ENCODE measurements around the gene RNF223. TPM values are rescaled to one million over a fixed set of nuclear protein-coding genes. Genes with fewer than 3 reads are reported as not detected.

RNF223 gene
- total and polyA plus RNA-seq, 2 donors (not counting 3 experiments of a cell fraction or from before 2014, with no cell fraction given) = not detected

GRCh38 chr1:1122078-1122811, 48.1 kb upstream of the RNF223 start:
- FAIRE-seq (peak; percentile 66), DNase-seq (ENCODE audit: low read depth, low spot score) (peak; percentile 57)
- H3K4me3 ChIP-seq (replicated peaks in 1 of 3; ENCODE audit: insufficient read depth in 1 of 3, low read depth in 1 of 3, low read length in 3 of 3) = peak overlapping the region in 1 of 3 experiments; percentile 6
- ChIA-PET POLR2A (interaction anchor here (1.5 kb wide), 1 partner anchor 170 kb away, joined by 4 read pairs; no protein-coding TSS in a partner anchor), CTCF (interaction anchor here (0.6 to 6.9 kb wide), 46 partner anchors 8 to 383 kb away, joined by 3 to 286 read pairs (median 5); partner anchors contain the start of genes B3GALT6, SDF4, TNFRSF4 and TTLL10)
- TF ChIP-seq, protein P1, sequence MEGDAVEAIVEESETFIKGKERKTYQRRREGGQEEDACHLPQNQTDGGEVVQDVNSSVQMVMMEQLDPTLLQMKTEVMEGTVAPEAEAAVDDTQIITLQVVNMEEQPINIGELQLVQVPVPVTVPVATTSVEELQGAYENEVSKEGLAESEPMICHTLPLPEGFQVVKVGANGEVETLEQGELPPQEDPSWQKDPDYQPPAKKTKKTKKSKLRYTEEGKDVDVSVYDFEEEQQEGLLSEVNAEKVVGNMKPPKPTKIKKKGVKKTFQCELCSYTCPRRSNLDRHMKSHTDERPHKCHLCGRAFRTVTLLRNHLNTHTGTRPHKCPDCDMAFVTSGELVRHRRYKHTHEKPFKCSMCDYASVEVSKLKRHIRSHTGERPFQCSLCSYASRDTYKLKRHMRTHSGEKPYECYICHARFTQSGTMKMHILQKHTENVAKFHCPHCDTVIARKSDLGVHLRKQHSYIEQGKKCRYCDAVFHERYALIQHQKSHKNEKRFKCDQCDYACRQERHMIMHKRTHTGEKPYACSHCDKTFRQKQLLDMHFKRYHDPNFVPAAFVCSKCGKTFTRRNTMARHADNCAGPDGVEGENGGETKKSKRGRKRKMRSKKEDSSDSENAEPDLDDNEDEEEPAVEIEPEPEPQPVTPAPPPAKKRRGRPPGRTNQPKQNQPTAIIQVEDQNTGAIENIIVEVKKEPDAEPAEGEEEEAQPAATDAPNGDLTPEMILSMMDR (IDR thresholded peaks at IDR 0.05; ENCODE audit: extremely low read depth in 1 of 2, insufficient read depth in 1 of 2, low read depth in 1 of 2, low read length in 2 of 2) = peak; percentile 80 to 98
- no peak for TF ChIP-seq FOS (IDR thresholded peaks at IDR 0.05; ENCODE audit: borderline replicate concordance, insufficient read depth, low read length)
- H3K9me3 ChIP-seq (replicated peaks; ENCODE audit: control insufficient read depth, insufficient read depth, low read length) = no peaks in the 10 kb centered on the region
- dilution Hi-C loops (cut with MboI; ENCODE audit: extremely low pct_ligation_motif_present, low sequenced_read_pairs) = no loop called here
- intact Hi-C loops (cut with micrococcal nuclease) = loop anchor here (1.0 to 5.0 kb wide), 7 partner anchors 35 to 185 kb away; partner anchors contain the start of genes ACAP3, C1QTNF12 and PUSL1
- no peaks in the 10 kb centered on the region for H3K9me1 ChIP-seq (replicated peaks; ENCODE audit: control insufficient read depth, extremely low read depth, insufficient read depth, low read length)
- no peaks in the 10 kb centered on the region for H4K20me1 ChIP-seq (replicated peaks; ENCODE audit: control insufficient read depth, extremely low read depth, insufficient read depth, low read length)
- H3K79me2 ChIP-seq (ENCODE audit: control insufficient read depth, insufficient read depth, low read length) = no peaks in the 10 kb centered on the region
- H2AFZ ChIP-seq (ENCODE audit: low read depth, low read length) = peak overlapping the region; percentile 75
- peaks cover 0 to 2% of the 10 kb centered on the region in 2 experiments for H3K27me3 ChIP-seq (ENCODE audit: control insufficient read depth in 2 of 2, insufficient read depth in 2 of 2, low read length in 2 of 2)
- no peak overlapping the region for H3K9ac ChIP-seq (replicated peaks; ENCODE audit: extremely low read depth, insufficient read depth, low read length)
- H3K27ac ChIP-seq (ENCODE audit: insufficient read depth, low read depth, low read length) = no peak overlapping the region
- H3K36me3 ChIP-seq (ENCODE audit: control insufficient read depth in 2 of 2, extremely low read depth in 1 of 2, insufficient read depth in 2 of 2, low read length in 2 of 2) = no peaks in the 10 kb centered on the region
- BruUV-seq (replicated peaks) = no TSS peak
- H3K4me2 ChIP-seq (ENCODE audit: insufficient read depth, low read length) = no peak overlapping the region
- no peaks in the 10 kb centered on the region for H3K4me1 ChIP-seq (ENCODE audit: control insufficient read depth, extremely low read depth, insufficient read depth, low read length)

GRCh38 chr1:1121611-1122077, 47.5 kb upstream of the RNF223 start:
- Histone ChIP-seq H3K9me1 (replicated peaks; ENCODE audit: control insufficient read depth, extremely low read depth, insufficient read depth, low read length) (no peaks in the 10 kb centered on the region), H3K4me3 (replicated peaks in 1 of 3; ENCODE audit: insufficient read depth in 1 of 3, low read depth in 1 of 3, low read length in 3 of 3) (no peak overlapping the region), H3K4me2 (ENCODE audit: insufficient read depth, low read length) (no peak overlapping the region), H4K20me1 (replicated peaks; ENCODE audit: control insufficient read depth, extremely low read depth, insufficient read depth, low read length) (no peaks in the 10 kb centered on the region), H3K4me1 (ENCODE audit: control insufficient read depth, extremely low read depth, insufficient read depth, low read length) (no peaks in the 10 kb centered on the region), H3K79me2 (ENCODE audit: control insufficient read depth, insufficient read depth, low read length) (no peaks in the 10 kb centered on the region), H3K27ac (ENCODE audit: insufficient read depth, low read depth, low read length) (no peak overlapping the region), H3K36me3 (ENCODE audit: control insufficient read depth in 2 of 2, extremely low read depth in 1 of 2, insufficient read depth in 2 of 2, low read length in 2 of 2) (no peaks in the 10 kb centered on the region), H3K9ac (replicated peaks; ENCODE audit: extremely low read depth, insufficient read depth, low read length) (no peak overlapping the region), H2AFZ (ENCODE audit: low read depth, low read length) (no peak overlapping the region), H3K9me3 (replicated peaks; ENCODE audit: control insufficient read depth, insufficient read depth, low read length) (no peaks in the 10 kb centered on the region), H3K27me3 (ENCODE audit: control insufficient read depth in 2 of 2, insufficient read depth in 2 of 2, low read length in 2 of 2) (peaks cover 0 to 2% of the 10 kb centered on the region in 2 experiments)
- FAIRE-seq (no peak), DNase-seq (ENCODE audit: low read depth, low spot score) (no peak)
- ChIA-PET POLR2A (interaction anchor here (1.5 kb wide), 1 partner anchor 170 kb away, joined by 4 read pairs; no protein-coding TSS in a partner anchor), CTCF (interaction anchor here (1.0 to 6.9 kb wide), 33 partner anchors 15 to 383 kb away, joined by 3 to 286 read pairs (median 6); partner anchors contain the start of genes B3GALT6, SDF4, TTLL10 and UBE2J2)
- no TSS peak for BruUV-seq (replicated peaks)
- dilution Hi-C loops (cut with MboI; ENCODE audit: extremely low pct_ligation_motif_present, low sequenced_read_pairs) = no loop called here
- intact Hi-C loops (cut with micrococcal nuclease) = loop anchor here (1.0 to 5.0 kb wide), 7 partner anchors 36 to 186 kb away; partner anchors contain the start of genes ACAP3, C1QTNF12 and PUSL1
- no peak for TF ChIP-seq POLR2AphosphoS5 (IDR thresholded peaks at IDR 0.05; ENCODE audit: insufficient read depth, low read depth, low read length)
- TF ChIP-seq POLR2A (IDR thresholded peaks at IDR 0.05; ENCODE audit: low read depth, low read length) = no peak
- TF ChIP-seq MAX (IDR thresholded peaks at IDR 0.05; ENCODE audit: insufficient read depth, insufficient read length) = no peak
- no peak for TF ChIP-seq GATA2 (IDR thresholded peaks at IDR 0.05; ENCODE audit: insufficient read depth, insufficient read length, low read depth, low read length)
- no peak for TF ChIP-seq MYC (IDR thresholded peaks at IDR 0.05; ENCODE audit: low read depth, low read length)
- no peak for TF ChIP-seq FOS (IDR thresholded peaks at IDR 0.05; ENCODE audit: borderline replicate concordance, insufficient read depth, low read length)
- no peak for TF ChIP-seq JUN (IDR thresholded peaks at IDR 0.05; ENCODE audit: borderline replicate concordance, insufficient read depth, insufficient read length, low read depth)
- TF ChIP-seq, protein P1 (IDR thresholded peaks at IDR 0.05; ENCODE audit: extremely low read depth in 1 of 2, insufficient read depth in 1 of 2, low read depth in 1 of 2, low read length in 2 of 2) = no peak
- TF ChIP-seq EZH2 (IDR thresholded peaks at IDR 0.05; ENCODE audit: borderline replicate concordance, low read depth, low read length, severe bottlenecking) = no peak
